Stimulated activated CD4-positive, alpha-beta T cell treated with anti-CD3 and anti-CD28 coated beads, Interleukin-12 subunit alpha, Interleukin-12 subunit beta, amount 100 ng/mL, for 24 hours (primary cell): ENCODE data around the gene TTLL9.

Source experiments
- DNase-seq, 2 experiments: peaks; one replicate each; pipeline ENCODE4 v3.0.0-alpha.2; 2020; ENCODE audit warnings: low read depth in 2 of 2

TTLL9 gene

GRCh38 chr20:31857861-31858759, 12.3 kb upstream of the TTLL9 start:
- DNase-seq, result no peak

DNA sequence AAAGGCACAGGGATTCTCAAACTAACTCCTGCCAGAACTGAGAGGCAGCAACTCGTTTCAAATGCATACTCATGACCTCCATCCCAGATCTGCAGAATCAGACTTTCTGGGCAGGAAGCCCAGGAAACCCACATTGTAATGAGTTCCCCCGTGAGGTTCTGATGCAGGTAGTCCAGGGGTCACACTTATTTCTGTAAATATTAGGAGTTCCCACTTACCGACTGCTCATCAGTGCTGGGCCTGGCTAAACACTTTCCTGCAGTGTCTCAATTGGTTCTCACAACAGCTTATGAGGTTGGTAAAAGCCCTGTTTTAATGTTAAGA, 11.7 kb upstream of the TTLL9 start:
- DNase-seq, result no peak

DNA sequence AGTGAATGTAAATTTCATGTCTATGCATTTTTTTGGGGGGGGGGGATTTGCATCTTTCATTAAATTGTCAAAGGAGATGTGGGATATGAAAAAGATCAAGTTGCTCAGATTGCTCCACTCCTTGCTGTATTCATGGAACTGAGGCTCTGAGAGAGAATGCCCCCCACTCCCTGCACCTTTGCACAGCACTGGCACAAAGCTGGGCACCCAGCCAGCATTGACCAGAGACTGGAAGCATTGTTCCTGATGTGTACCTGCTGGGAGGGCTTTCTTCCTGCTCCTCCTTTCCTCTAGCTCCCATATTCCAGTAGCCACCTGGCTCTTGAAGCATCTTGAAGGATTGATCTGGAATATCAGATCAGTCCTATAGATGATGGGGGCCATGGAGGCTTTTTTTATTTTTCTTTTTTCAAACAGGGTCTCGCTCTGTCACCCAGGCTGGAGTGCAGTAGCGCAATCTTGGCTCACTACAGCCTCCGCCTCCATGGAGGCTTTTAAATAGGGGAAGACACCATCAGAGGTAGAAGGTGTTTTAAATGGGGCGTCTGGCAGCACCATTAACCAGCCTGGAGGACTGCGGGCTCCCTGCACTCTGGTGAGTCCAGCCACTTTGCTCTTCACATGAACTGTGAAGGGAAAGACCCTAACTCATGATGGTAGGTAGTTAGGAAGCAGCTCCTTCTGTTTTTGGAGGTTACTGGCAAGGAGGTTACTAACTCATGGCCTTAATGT, 11.0 kb upstream of the TTLL9 start:
- DNase-seq, result no peak

DNA sequence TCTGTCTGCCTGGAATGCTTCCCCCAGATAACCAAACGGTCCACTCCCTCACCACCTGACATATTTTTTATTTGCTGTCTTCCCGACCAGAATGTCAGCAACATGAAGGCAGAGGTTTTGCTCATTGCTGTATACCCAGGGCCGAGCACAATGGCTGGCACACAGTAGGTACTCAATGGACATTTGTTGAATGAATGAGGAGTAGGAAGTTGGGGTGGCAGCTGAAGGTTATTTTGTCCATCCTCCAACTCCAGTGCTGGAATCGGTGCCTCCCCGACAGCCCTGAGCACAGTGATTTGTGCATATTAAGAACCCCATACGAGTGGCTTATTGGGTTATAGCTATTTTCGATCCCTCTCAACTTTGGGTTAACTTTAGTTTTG, 10.4 kb upstream of the TTLL9 start:
- DNase-seq, result no peak

DNA sequence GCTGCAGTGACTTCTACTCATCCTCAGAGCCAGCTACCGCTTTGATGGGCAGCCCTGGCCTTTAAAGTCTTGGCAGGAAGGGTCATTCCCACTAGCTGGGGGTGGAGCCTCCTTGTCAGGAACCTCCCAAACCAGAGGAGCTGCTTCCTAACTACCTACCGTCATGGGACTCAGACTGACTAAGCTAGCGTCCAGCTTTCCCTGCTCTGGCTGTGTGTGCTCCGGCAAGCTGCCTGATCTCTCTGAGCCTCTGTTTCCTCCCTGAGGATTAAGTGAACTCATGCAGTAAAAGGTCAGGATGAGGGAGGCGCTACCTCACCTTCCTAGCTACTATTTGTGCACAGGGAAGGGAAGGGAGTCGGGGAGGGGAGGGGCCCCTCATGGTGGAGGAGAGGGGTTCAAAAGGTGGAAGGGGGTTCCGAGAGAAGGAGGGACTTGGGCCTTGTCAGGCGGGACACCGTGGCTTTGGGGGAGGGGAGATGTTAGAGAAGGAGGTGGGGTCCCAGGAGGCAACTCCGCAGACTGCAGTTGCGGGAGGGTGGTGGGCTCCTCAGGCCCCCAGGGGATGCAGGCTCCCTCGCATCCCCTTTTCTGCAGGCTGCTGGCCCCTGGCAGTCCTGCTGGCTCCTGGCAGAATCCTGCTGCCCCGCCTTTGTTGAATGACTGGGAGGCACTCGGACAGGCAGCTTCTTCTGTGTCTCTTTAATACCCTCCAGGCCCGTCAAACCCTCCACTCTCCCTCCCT, 9.9 kb upstream of the TTLL9 start:
- DNase-seq, result no peak

- no peak for DNase-seq
These were observed 9.4 kb upstream of the TTLL9 start for GRCh38 chr20:31861135-31861384.

DNA sequence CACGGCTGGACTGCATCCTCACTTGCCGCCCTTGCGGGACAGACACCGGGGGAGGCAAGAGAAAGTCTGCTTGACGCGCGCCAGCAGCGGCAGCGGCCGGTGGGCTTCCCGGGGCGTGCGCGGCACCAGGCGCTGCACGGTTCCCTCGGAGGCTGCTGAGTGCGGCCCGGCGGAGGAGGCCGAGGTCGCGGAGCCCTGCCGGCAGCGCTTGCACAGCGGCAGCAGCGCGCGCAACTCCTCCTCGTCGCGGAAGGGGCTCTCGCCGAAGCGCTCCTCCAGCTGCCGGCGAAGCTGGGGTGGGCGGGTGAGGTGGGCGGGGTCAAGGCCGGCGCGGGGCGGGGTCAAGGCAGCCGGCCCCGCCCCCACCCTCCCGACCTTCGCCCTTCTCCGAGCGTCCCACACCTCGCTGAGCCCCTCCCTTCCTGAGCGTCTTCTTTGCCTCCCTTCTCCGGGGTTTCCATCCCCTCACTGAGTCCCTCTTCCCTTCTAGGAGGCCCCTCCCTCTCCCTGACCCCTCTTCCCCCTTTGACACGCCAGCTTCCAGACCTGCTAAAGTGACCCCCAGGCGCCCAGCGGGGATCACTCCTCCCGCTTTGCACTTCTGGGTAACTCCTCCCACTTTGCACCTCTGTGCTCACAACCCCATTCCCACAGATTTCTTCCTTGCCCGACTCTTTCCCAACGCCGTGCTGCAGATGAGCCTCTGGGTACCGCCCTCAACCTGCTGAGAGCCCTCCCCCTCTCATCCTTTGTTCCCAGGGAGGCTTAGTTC, 8.9 kb upstream of the TTLL9 start:
- DNase-seq, result peak; percentile 39 to 50

DNA sequence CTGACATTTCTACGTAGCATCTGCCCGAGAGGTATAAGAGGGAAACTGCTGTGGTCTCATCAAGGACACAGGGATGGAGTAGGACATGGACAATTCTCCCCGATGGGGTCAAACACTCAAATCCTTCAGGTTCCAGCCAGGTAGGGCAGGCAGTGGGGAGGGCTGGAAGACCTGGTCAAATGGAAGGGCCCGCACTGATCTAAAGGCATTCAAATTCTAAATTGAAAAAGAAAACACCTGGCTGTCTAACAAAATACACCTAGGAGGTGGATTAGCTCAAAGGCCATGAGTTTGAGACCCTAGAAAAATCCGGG, 8.3 kb upstream of the TTLL9 start:
- DNase-seq, result no peak

- no peak for DNase-seq
These were observed 7.9 kb upstream of the TTLL9 start for GRCh38 chr20:31862506-31862905.

GRCh38 chr20:31863296-31864085, 6.9 kb upstream of the TTLL9 start:
- DNase-seq, result no peak

DNA sequence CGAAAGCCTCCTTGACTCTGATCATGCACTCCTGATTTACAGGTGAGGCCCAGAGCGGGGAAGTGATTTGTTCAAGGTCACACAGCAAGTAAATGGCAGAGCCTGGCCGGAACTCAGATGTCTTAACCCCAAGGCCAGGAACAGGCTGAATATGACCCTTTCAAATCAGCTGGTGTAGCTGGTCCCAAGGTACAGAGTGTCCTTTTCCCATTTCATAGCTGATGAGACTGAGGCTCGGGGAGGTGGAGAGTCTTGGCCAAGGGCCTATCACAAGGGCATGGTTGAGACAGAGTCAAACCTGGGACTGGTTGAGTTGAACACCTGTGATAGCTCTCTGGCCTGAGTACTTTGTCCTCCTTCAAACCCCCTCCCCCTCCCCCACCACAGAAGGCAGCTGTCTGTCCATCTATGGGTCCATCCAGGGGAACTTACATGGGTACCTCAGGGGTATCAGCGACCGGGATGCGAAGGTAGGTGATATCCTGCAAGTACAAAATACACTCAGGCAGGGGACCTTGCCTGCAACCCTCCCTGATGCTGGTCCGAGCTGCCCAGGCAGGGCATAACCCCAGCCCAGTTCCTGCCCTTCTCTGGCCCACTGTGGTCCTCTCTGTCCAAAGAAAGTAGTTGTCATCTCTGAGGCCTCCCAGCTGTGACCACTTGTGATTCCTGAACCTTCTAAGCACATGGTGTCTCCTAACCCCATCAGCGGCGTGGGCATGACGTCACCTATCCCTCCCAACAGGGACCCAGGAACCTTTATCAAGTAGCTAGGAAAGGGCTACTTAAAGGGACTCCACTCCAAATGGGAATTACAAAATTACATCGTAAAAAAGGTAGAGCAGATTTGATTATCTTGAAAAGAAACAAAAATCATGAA, 5.7 kb upstream of the TTLL9 start:
- DNase-seq, result no peak

- DNase-seq, result no peak
These were observed 4.2 kb upstream of the TTLL9 start for GRCh38 chr20:31866221-31866620.

DNA sequence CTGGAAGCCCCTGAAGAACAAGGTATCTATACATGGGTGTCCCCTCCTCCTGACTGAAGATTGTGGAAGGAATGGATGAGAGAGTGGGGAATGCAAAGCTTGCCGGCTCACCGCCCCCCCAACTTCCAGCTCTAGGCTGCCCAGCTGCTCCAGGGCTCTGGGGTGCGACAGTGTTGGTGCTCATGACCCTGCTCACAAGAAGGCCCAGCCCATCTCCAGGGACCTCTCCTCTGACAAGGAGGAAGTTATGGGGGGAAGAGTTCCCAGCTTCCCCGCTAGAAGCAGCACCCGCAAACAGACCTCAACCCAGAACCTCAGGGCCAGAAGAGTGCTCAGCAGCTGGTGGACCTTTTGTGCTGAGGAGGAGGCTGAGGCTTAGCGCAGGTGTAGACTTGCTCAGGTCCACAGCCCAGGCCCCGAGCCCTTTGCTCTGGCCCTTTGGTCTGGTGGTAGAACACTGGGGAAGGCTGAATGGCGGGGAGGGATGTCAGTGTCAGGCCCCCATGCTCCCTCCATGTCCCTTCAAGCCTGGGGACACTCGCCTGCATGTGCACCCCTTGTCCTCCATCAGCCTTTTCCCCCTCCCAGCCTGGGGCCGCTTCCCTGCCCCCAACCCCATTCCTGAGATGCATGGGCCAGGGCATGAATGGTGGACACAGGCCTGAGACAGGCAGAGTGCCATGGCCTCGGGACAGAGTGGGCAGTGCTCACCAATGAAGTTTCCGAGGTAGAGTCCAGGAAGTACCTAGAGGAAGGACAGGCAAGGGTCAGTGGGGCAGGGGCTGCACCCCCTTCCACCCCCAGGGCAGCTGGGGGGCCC, 1.4 kb upstream of the TTLL9 start:
- DNase-seq, result no peak

- DNase-seq, result no peak
These were observed 827 bp upstream of the TTLL9 start for GRCh38 chr20:31869673-31869941.

DNA sequence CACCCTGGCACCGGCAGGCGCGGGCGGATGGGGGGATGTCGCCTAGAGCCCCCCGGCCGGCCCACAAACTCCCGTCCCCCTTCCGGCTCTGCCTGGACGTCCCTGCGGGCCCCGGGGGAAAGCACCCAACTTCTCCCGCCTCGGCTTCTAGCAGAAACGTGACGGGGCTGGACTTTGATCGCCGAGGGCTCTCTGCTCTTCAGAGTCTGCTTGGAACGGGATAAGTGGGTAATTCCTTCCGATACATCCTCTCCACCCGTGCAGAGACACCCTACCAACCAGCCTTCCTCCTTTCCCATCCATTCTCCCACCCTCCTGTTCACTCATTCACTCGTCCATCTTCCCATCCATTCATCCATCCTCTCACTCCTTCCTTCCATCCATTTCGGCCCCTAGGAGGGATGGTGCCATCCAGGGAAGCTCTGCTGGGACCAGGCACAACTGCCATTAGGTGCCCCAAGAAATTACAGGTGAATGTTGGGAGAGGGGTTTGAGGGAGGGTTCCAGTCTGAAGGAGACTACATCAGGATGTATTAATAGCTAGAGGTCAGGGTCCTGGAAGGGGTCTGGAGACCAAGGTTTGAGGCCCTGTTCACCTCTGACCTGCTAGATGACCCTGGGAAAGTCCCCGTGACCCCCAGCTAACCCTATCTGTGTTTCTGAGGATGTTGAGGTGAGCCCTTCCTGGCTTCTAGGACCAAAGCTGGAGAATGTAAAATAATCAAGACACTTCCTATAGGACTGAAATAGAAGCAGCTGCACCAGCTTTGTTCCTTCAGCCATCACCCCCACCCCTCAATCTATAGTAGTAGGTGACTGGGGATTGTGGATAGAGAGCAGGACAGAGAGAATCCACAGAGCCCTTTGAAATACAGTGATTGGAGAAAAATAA, 538 bp downstream of the TTLL9 start:
- DNase-seq, result no peak

DNA sequence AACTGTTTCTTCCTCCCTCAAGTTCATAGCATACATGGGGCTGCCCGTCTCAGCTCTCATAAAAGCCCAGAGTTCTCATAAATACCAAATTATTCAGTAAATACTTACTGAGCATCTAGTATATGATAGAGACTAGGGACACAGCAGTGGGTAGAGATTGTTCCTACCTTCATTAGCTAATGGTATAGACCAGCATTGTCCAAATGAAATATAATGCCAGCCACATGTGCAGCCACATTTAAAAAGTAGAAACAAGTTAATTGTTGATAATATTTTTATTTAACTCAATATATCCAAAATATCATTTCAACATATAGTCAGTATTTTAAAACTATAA, 1.2 kb downstream of the TTLL9 start:
- DNase-seq, result no peak

GRCh38 chr20:31872406-31872805, 2.0 kb downstream of the TTLL9 start:
- DNase-seq, result no peak

GRCh38 chr20:31875671-31876070, 5.2 kb downstream of the TTLL9 start:
- DNase-seq, result no peak

DNA sequence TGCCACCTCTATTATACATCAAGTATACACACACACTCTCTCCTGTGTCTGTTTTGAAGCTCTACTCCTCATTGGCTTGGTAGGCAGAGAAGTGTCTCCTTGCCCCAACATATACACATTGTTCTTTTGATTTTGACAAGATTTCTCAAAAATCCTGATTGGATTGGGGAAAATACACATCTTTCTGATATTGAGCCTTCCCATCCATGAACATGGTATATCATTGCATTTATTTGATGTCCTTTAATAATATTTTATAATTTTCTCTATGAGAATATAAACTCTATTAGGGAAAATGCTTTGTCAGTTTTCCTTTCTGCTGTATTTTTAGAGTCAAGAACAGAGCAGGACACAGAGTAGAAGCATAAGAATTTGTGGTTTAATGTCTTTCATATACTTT, 7.2 kb downstream of the TTLL9 start:
- DNase-seq, result no peak
